HG03025 (cell line): Measurements from ENCODE around the gene NPY2R.

Experiments
- ATAC-seq: cut with Tn5 transposase; IDR thresholded peaks from one replicate; pipeline ENCODE4 v1.9.1; 2021; ENCODE audit warnings: mild to moderate bottlenecking, moderate library complexity; ENCODE audit not compliant: unreplicated experiment, low FRiP score

Gene NPY2R, protein sequence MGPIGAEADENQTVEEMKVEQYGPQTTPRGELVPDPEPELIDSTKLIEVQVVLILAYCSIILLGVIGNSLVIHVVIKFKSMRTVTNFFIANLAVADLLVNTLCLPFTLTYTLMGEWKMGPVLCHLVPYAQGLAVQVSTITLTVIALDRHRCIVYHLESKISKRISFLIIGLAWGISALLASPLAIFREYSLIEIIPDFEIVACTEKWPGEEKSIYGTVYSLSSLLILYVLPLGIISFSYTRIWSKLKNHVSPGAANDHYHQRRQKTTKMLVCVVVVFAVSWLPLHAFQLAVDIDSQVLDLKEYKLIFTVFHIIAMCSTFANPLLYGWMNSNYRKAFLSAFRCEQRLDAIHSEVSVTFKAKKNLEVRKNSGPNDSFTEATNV

DNA sequence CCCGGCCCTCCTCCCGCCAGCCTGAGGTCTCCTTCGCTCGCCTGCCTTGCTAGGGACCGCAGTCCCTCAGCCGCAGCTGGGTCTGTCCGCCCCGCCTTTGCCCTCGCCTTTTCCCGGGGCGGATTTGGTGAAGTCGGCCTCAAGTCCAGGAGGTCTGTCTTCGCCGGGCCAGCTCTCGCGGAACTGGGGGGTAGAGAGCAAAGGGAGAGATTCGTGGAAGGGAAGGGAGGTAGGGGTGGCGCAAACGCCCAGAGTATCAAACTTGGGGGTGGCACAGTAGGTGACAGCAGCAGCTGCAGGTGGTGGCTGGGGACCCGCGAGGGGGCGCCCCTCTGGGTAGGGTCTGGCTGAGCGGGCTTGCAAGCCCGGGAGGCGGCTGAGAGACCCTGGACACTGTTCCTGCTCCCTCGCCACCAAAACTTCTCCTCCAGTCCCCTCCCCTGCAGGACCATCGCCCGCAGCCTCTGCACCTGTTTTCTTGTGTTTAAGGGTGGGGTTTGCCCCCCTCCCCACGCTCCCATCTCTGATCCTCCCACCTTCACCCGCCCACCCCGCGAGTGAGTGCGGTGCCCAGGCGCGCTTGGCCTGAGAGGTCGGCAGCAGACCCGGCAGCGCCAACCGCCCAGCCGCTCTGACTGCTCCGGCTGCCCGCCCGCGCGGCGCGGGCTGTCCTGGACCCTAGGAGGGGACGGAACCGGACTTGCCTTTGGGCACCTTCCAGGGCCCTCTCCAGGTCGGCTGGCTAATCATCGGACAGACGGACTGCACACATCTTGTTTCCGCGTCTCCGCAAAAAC is at the start of gene NPY2R:
TSS of gene NPY2R (plus strand) at position 379 of the 797 bp plus-strand sequence. CDS start 5,304 bp downstream, outside the sequence.
- ATAC-seq, result no peak

DNA sequence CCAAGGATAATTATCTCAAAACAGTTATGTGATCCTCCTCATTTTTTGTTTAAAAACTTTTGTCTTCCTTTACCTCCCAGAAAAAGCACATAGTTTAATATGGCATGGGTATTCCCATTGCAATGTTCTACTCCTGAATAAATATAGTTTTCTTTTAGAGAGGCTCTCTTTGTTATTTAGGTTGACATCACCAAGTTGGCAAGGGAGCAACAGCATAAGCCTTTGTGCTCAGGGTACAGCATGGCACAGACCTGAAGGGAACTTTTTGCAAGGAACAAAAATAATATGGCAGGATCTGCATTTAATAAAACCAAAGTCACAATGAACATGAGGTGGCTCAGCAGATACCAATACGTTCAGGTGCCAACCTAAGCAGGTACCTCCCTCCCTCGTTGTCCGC is 47.1 kb upstream of the NPY2R start:
- ATAC-seq, result no peak

DNA sequence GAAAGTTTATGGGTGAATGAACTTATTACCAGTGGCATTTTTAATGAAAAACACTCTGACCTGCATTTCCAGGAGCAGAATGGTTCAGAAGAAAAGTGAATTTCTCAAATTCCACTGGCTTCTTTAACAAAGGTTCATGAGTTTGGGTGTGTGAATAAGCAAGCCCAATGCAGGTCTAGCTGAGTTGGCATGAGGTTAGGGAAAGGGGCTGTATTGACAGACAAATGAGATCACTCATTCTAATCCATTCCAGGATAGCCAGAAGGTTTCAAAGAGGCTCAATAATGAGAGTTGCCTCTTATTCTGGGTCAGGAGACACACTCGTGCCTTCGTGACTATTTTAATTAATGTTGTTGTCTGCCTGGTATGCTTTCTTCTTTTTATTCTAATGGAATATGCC is 43.7 kb upstream of the NPY2R start:
- ATAC-seq, result no peak

DNA sequence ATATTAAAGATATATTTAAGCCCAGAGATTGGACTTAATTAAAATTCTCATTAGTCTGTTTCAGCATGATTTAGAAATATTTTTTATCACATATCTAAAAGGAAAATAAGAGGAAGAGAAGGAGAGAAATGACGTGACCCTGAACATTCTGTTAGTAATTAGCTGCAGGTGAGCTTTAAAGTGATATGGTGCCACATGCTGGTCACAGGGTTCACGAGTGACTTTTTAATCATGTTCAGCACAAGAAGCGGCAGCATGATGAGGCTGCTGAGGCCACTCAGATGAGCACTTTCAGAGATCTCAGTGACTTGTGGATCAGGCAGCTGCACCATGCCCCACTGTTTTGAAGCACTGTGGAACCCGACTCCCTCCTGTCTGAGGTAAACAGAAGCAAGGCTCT is 37.9 kb upstream of the NPY2R start:
- ATAC-seq, result no peak

DNA sequence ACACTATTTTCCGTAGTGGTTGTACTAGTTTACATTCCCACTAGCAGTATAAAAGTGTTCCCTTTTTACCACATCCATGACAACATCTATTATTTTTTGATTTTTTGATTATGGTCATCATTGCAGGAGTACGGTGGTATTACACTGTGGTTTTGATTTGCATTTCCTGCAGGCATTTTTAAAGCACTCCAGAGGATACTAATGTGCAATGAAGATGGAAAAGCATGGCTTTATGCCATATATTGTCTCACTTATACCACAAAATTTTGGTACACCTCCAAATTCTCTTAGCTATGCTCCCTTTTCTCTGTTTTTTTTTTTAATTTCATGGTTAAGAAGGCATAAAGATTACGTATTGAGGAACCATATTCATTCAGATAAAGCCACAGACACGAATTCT is 35.1 kb upstream of the NPY2R start:
- ATAC-seq, result no peak

DNA sequence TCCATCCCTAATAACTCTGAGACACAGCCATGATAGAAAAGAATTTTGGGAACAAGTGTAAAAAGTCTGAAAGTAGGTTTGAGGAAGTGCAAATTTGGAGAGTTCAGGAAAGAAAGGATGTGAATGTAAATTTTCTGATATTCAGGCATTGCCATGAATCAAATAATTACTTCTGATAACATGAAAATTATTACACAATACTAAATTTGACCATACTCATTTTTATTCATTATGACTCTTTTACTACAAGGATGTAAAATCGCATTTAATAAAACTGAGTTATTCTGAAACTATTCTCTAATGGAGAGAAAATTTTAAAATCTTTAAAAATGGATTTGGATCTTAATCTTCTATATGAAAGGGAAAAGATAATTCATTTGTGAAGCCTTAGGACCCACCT is 33.8 kb upstream of the NPY2R start:
- ATAC-seq, result no peak

DNA sequence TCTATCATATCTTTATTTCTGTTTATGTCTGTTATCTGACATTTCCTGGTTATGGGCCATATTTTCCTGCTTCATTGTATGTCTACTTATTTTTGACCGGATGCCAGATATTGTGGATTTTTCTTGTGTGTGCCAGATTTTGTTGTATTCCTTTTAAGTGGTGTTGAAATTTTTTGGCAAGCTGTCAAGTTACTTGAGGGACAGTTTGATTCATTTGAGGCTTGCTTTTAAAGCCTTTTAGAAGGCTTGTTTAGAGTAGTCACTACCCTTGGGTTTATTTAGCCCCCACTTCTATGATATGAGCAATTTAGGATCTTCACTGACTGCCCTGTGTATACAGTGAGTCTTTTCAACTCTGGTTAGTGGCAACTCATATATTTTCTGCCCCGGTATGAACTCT is 29.2 kb upstream of the NPY2R start:
- ATAC-seq, result no peak

DNA sequence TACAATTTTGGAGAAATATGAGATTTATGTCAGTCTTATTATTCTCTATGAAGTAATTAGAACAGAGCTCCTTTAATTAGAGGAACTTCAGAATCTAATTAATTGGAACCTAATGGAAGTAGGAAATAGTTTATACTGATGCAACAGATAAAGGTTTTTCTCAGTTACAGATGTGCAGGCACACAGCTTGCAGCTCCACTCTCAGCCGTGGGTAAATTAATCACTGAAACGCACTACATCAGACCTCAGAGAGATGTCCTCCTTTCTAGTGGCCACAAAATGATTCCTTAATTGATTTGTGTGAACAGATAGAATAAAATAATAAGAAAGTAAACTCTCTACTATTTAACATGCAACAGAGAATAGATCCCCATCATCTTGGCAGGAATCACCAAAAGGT is 21.5 kb upstream of the NPY2R start:
- no peak for ATAC-seq

DNA sequence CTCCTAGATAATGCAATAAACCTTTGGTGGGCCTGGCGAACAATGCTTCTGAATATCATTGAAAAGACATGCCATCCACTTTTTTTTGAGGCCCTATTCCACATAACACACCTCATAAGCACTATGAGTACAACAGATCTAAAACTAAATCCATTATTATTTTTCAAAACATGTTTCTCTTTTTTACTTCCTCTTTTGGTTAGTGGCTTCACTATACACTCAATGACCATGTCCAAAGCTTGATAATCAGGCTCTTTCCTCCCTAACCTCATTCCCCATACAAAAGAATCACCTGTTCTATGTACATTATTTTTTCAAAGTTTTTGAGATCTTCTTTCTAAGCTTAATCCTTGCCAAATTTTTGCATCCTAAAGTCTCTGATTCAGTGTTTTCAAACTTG is 20.4 kb upstream of the NPY2R start:
- ATAC-seq, result no peak

DNA sequence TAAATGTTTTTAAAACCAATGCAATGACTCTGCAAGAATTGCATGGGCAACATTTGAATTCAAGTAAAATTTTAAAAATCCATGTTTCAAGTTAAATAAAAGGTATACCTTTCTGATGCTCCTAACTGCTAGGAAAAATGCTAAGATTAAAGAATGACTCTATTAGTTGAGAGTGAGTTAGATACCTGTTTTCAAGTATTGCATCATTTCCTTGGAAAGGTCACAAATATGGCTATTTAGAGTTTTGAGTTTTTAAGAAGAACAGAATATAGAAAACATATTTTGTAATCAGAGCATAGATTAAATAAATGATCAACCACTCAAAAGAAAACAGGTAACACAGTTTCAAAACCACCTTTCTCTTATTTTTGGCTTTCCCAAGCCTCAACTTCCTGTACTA is 18.3 kb upstream of the NPY2R start:
- ATAC-seq, result no peak

DNA sequence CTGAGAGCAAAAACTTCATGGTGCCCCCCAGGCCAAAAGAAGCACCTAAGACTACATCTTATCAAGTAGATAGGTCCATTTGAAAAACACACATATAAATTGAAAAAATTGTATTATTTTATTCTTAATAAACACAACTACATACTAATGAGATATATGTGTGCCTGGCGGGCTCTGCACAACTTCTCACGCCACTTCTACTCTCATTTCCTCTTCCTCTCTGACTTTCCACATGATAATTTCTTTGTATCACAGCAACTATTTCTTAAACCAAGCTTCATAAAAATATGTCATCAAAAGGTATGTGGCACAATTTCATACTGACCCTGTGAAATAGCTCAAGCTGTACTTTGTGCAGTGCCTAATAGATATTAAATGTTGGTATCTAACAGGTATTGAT is 10.7 kb upstream of the NPY2R start:
- no peak for ATAC-seq

DNA sequence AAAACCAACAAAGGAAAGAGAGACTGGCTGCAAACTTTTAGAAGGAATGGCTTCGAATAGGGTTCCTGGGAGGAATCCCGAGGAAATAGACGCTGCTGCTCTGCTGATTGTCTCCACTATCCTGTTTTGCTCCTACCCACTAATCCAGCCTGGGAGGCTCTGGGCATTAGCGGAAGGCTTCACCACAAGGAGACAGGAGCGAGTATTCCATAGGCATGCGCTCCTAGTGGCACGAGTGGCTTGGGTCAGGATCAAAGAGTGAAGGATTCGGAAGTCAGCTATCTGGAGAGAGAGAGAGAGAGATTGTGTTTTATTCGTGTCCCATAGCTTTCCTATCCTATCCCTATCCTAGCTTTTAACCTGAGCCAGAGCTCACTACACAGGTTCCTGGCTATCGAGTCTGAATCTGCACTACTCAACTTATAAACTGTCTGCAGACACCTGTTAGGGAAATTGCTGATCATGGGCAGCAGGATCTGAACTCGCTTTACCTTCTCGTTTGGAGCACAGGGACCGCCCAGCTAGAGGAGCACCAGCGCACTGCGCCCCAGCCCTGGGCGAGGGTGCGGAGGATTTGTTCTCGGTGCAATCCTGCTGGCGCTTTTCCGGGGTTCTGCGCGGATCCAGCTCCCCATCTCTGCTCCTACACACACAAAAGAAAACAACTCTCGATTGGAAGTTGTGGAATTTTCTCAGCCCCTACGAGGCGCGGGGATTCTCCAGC is 740 bp upstream of the NPY2R start:
- no peak for ATAC-seq

DNA sequence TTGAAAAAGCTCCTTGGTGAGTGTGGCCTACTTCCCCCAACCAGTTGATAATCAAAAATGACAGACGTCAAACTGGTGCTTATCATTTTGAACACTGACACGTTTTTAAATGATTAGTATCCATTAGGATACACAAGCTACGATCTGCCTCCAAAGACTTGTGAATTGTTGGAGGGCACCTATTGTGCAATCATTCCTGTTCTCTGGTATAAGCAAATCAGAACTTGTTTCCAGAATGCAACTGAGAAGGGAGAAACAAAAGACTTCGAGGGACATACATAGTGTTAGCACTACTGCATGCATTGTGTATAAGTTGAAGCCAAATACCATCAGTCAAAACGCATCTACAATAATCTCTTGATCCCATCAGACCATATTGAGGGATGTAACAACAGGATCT is 11.6 kb downstream of the NPY2R start:
- ATAC-seq, result no peak

DNA sequence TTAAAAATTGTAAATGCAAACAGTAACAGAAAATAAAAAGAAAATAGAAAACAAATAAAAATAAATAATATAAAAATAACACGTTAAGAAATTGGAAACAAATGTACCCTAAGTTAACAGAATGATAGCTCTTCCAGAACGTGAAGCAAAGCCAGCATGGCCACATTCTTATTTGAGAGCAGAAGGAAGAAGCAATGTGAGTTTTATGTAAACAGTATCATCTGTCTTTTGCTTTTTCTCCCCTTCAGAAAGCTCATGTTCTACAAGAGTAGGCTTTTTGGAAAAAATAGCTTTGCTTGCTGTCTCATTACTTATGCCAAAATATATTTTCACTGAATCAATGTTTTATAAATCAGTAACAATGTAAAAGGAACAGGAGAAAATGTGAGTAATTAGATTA is 18.7 kb downstream of the NPY2R start:
- ATAC-seq, result no peak

DNA sequence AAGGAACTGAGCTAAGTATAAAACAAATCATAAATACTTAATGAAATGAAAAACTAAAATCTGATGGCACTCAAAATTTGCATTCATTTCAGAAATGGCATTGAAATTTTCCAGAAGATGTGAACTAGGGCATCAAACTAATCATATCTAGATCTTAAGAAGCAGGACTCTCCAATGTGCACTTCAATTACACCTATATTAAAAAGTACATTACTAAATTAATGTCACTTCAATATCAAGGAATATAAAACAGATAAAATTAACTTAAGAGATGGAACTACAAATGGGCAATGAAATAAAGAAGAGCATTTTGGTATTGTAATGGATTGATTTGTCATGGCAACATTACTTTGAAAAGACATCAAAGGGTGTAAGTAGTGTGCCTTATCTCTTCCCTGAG is 20.3 kb downstream of the NPY2R start:
- ATAC-seq, result no peak

DNA sequence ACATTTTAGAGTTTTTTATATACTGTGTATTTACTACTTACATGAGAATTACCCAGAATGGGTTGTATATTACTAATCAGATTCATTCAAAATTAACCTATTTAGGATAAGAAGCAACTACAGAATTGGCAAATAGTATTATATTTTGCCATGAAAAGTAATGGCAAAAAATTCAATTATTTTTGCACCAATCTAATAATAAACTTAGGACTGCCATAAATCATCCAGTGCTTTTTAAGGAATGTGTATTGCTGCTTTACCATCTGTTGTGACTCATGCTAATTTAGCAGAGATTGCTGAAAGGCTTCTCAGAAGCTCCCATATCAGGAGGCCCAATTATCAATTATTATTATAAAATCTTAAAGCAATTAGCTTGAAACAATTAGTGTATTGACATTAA is 24.0 kb downstream of the NPY2R start:
- ATAC-seq, result no peak

DNA sequence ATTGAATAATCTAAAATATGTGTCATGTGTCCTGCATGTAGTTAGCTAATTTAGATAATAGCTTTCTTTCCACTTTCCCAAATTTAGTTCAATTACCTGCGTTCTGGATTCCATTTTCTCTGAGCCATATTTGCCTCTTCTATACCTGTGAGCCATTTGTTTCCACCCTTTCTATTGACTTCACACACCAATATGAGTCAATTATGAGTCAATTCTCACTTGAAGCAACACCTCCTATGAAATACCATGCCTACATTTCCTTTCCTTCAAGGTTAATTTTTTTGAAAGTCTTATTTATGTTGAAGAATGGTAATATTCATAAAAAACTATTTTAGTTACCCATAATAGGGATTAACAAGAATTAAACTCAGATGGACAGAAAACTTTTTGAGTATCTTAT is 25.8 kb downstream of the NPY2R start:
- no peak for ATAC-seq

DNA sequence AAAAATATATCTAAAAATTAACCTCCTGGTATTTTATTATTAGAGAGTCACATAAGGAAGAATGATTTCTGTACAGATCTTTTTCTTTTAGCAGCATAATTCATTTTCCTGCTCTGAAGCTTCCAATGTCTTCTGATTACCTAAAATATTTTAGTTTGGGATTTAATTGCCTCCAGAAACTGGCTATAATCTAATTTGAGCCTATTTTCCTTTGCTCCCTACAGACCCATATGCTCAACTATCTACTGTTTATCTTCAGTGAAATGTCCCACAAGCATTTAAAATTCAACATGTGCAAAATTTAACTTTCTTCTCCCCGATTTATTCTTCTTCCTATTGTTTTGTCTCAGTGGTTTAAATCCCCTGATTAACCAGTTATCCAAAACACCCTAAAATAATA is 29.1 kb downstream of the NPY2R start:
- ATAC-seq, result no peak

DNA sequence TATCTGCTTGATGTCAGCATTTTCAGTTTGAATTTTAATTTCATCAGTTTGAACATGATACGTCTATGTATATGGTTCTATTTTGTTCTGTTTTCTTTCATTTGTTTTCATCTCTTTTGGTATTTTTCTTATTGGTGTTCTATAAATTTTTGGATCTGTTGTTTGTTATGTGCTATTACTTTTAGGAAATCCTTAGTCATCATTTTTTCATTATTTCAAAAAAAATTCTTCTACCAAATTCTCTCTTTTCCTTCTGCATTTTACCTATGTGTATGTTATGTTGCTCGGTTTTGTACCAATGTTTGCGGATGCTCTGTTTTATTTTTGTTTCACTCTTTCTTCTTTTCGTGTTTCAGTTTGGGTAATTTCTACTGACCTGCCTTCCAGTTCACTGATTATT is 32.8 kb downstream of the NPY2R start:
- ATAC-seq, result no peak

DNA sequence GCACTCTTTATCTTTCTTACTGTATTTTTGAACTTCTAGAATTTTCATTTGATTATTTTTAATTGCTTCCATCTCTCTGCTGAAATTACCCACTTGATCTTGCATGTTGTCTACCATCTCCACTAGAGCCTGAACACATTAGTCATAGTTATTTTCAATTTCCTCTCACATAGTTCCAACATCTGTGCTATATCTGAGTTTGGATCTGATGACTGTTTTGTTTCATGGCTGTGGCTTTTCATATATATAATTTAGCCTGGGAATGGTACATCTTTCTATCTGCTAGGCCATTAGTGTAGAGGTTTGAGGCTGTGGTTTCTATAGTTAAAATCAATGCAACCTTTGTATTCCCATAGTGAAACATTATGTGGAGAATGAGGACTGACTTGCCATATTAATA is 33.2 kb downstream of the NPY2R start:
- no peak for ATAC-seq

DNA sequence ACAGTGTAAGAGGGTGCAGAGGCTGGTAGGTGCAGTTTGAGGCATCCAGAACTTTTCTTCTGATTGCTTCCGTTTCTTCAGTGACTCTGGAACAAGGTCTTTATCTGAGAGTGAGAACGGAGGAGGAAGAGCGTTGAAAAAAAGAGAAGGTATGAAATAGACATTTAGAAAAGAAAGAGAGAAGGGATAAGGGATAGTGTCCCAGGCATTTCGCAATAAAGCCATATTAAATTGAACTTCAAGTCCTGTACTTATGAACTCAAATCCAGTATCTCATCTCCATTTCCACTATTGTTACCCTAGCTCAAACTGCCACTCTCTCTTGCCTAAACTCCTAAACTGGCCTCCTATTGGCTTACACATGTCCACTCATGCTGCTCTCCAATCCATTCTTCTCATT is 36.7 kb downstream of the NPY2R start:
- no peak for ATAC-seq
